HEK293 (cell line): ENCODE results near the gene CLIC3.
A peak's percentile ranks its signal among the peaks of the same experiment; 100 is the strongest.

Experiments used
- CTCF ChIA-PET: fragments of 350-600 bp; formaldehyde crosslinking; extraction: SDS; loops from one replicate; lab custom pipeline; 2021; ENCODE audit warnings: antibody characterized with exemption; lab: Yijun Ruan, JAX
- POLR2A ChIA-PET: fragments of 300-600 bp; formaldehyde crosslinking; extraction: SDS; loops from one replicate; lab custom pipeline; 2020; ENCODE audit warnings: antibody characterized with exemption, inconsistent platforms; lab: Yijun Ruan, JAX
- H3K27ac ChIP-seq: fragments of 200-500 bp; sonication (Bioruptor generic); 2 replicates; pipeline ENCODE4 v1.5.1; 2014; ENCODE audit warnings: low read depth, low read length, control low read depth, inconsistent platforms; ENCODE audit errors: extremely low read depth
- H3K36me3 ChIP-seq, 2 experiments: fragments of 200-500 bp in 1 of 2; sonication (Bioruptor generic) in 1 of 2; 1 replicate in 1 of 2; 2 replicates in 1 of 2; pipeline ENCODE4 v1.5.1; 2014 to 2017; ENCODE audit warnings: inconsistent platforms in 2 of 2, low read length in 2 of 2; ENCODE audit not compliant: control insufficient read depth in 2 of 2, insufficient read depth in 1 of 2
- H3K4me1 ChIP-seq: fragments of 200-500 bp; sonication (Bioruptor generic); 2 replicates; pipeline ENCODE4 v1.5.1; 2014; ENCODE audit warnings: mild to moderate bottlenecking, low read length, inconsistent platforms; ENCODE audit not compliant: control insufficient read depth, insufficient read depth
- H3K4me3 ChIP-seq: 2 replicates; pipeline ENCODE4 v1.5.1; 2011; ENCODE audit warnings: low read depth, mild to moderate bottlenecking, control low read depth, low read length, moderate library complexity
- H3K9me3 ChIP-seq: fragments of 200-500 bp; sonication (Bioruptor generic); 2 replicates; pipeline ENCODE4 v1.5.1; 2014; ENCODE audit warnings: low read depth, low read length, inconsistent platforms; ENCODE audit not compliant: control insufficient read depth, insufficient read depth
- BCL11A ChIP-seq: fragments of 450-650 bp; formaldehyde crosslinking; IDR thresholded peaks from 2 replicates; pipeline ENCODE4 v1.5.1; 2016; ENCODE audit warnings: low read depth, missing biosample characterization, missing genetic modification characterization
- BCL11B ChIP-seq: fragments of 450-650 bp; formaldehyde crosslinking; IDR thresholded peaks from 2 replicates; pipeline ENCODE4 v1.5.1; 2016; ENCODE audit warnings: low read depth, missing biosample characterization, missing genetic modification characterization
- HOXD13 ChIP-seq: sonication (generic); formaldehyde crosslinking; IDR thresholded peaks from 2 replicates; pipeline ENCODE4 v1.8.0; 2022; ENCODE audit warnings: missing genetic modification reagents, borderline replicate concordance
- PRDM2 ChIP-seq: fragments of 450-650 bp; formaldehyde crosslinking; IDR thresholded peaks from 2 replicates; pipeline ENCODE4 v1.5.1; 2016; ENCODE audit warnings: missing biosample characterization, missing genetic modification characterization, borderline replicate concordance
- RBAK ChIP-seq: fragments of 450-650 bp; formaldehyde crosslinking; IDR thresholded peaks from 2 replicates; pipeline ENCODE4 v1.5.1; 2016; ENCODE audit warnings: missing biosample characterization, missing genetic modification characterization
- SCRT1 ChIP-seq: fragments of 450-650 bp; formaldehyde crosslinking; IDR thresholded peaks from 2 replicates; pipeline ENCODE4 v1.5.1; 2016; ENCODE audit warnings: missing biosample characterization, missing genetic modification characterization, borderline replicate concordance
- SCRT2 ChIP-seq: fragments of 450-650 bp; formaldehyde crosslinking; IDR thresholded peaks from 2 replicates; pipeline ENCODE4 v1.5.1; 2016; ENCODE audit warnings: missing biosample characterization, missing genetic modification characterization
- TCF7L2 ChIP-seq: IDR thresholded peaks from 2 replicates; pipeline ENCODE4 v1.6.1; 2011; ENCODE audit warnings: low read depth, mild to moderate bottlenecking, inconsistent platforms, low read length, moderate library complexity, borderline replicate concordance
- TRIM28 ChIP-seq: IDR thresholded peaks from 2 replicates; pipeline ENCODE4 v1.6.1; 2011; ENCODE audit warnings: low read length, control low read depth, borderline replicate concordance
- ZBTB7A ChIP-seq: fragments of 450-650 bp; formaldehyde crosslinking; IDR thresholded peaks from 2 replicates; pipeline ENCODE4 v1.5.1; 2016; ENCODE audit warnings: low read depth, missing biosample characterization, missing genetic modification characterization
- ZEB2 ChIP-seq: fragments of 450-650 bp; formaldehyde crosslinking; IDR thresholded peaks from 2 replicates; pipeline ENCODE4 v1.5.1; 2016; ENCODE audit warnings: missing biosample characterization, missing genetic modification characterization
- ZFP37 ChIP-seq: fragments of 450-650 bp; formaldehyde crosslinking; IDR thresholded peaks from 2 replicates; pipeline ENCODE4 v1.5.1; 2016; ENCODE audit warnings: missing biosample characterization, missing genetic modification characterization
- ZIC2 ChIP-seq: fragments of 450-650 bp; formaldehyde crosslinking; IDR thresholded peaks from 2 replicates; pipeline ENCODE4 v1.5.1; 2016; ENCODE audit warnings: missing biosample characterization, missing genetic modification characterization
- ZNF133 ChIP-seq: fragments of 450-650 bp; formaldehyde crosslinking; IDR thresholded peaks from 2 replicates; pipeline ENCODE4 v1.5.1; 2016; ENCODE audit warnings: missing biosample characterization, missing genetic modification characterization
- ZNF148 ChIP-seq: fragments of 450-650 bp; formaldehyde crosslinking; IDR thresholded peaks from 2 replicates; pipeline ENCODE4 v1.5.0; 2017; ENCODE audit warnings: missing biosample characterization, missing genetic modification characterization, borderline replicate concordance
- ZNF302 ChIP-seq: fragments of 450-650 bp; formaldehyde crosslinking; IDR thresholded peaks from 2 replicates; pipeline ENCODE4 v1.5.1; 2016; ENCODE audit warnings: missing biosample characterization, missing genetic modification characterization, low read depth
- ZNF600 ChIP-seq: fragments of 450-650 bp; formaldehyde crosslinking; IDR thresholded peaks from 2 replicates; pipeline ENCODE4 v1.5.1; 2016; ENCODE audit warnings: missing biosample characterization, missing genetic modification characterization
- ZNF670 ChIP-seq: fragments of 450-650 bp; formaldehyde crosslinking; IDR thresholded peaks from 2 replicates; pipeline ENCODE4 v1.5.1; 2016; ENCODE audit warnings: missing biosample characterization, missing genetic modification characterization, low read depth
- ZNF785 ChIP-seq: fragments of 450-650 bp; formaldehyde crosslinking; IDR thresholded peaks from 2 replicates; pipeline ENCODE4 v1.5.1; 2016; ENCODE audit warnings: missing biosample characterization, missing genetic modification characterization
- ZNF792 ChIP-seq: fragments of 450-650 bp; formaldehyde crosslinking; IDR thresholded peaks from 2 replicates; pipeline ENCODE4 v1.5.1; 2016; ENCODE audit warnings: missing biosample characterization, missing genetic modification characterization
- ZNF830 ChIP-seq: fragments of 450-650 bp; IDR thresholded peaks from 2 replicates; pipeline ENCODE4 v1.5.0; 2018; ENCODE audit warnings: missing biosample characterization, missing genetic modification characterization, low read depth, mild to moderate bottlenecking, moderate library complexity
- ZSCAN18 ChIP-seq: fragments of 450-650 bp; formaldehyde crosslinking; IDR thresholded peaks from 2 replicates; pipeline ENCODE4 v1.5.1; 2016; ENCODE audit warnings: missing biosample characterization, missing genetic modification characterization
- ZSCAN23 ChIP-seq: fragments of 450-650 bp; formaldehyde crosslinking; IDR thresholded peaks from 2 replicates; pipeline ENCODE4 v1.5.1; 2016; ENCODE audit warnings: missing biosample characterization, missing genetic modification characterization
- ZSCAN5A ChIP-seq: fragments of 450-650 bp; formaldehyde crosslinking; IDR thresholded peaks from 2 replicates; pipeline ENCODE4 v1.5.1; 2016; ENCODE audit warnings: missing biosample characterization, missing genetic modification characterization

CLIC3 gene

GRCh38 chr9:137023157-137023556 is 26.8 kb upstream of the CLIC3 start:
- POLR2A ChIA-PET = interaction anchor here (1.1 kb wide), 1 partner anchor 183 kb away, joined by 3 read pairs; no protein-coding TSS in a partner anchor
- H3K4me3 ChIP-seq = no peak overlapping the region
- TF ChIP-seq ZFP37 (tag by site-specific recombination) = no peak
- TF ChIP-seq ZNF785 = no peak
- no peak for TF ChIP-seq HOXD13 (CRISPR knock-in tag)
- peak; percentile 62; the same call in 1 of the 2 replicates for TF ChIP-seq ZBTB7A (tag by site-specific recombination)
- TF ChIP-seq ZNF670 (tag by site-specific recombination) = no peak
- TF ChIP-seq ZIC2 (tag by site-specific recombination) = no peak
- no peak for TF ChIP-seq RBAK (tag by site-specific recombination)
- TF ChIP-seq ZNF830 = no peak
- TF ChIP-seq BCL11A (tag by site-specific recombination) = peak; percentile 99
- TF ChIP-seq ZNF600 (tag by site-specific recombination) = no peak
- TF ChIP-seq BCL11B (tag by site-specific recombination) = peak; percentile 99
- TF ChIP-seq ZNF133 (tag by site-specific recombination) = no peak
- TF ChIP-seq ZSCAN5A = no peak
- no peak for TF ChIP-seq TCF7L2
- H3K9me3 ChIP-seq = no peaks in the 10 kb centered on the region
- H3K4me1 ChIP-seq = peaks cover 2% of the 10 kb centered on the region; the same call in 1 of the 2 replicates
- H3K27ac ChIP-seq = no peak overlapping the region
- CTCF ChIA-PET = interaction anchor here (0.6 to 3.7 kb wide), 3 partner anchors 9 to 21 kb away, joined by 3 to 19 read pairs (median 5); no protein-coding TSS in a partner anchor
- peaks cover 0 to 14% of the 10 kb centered on the region in 2 experiments; a peak in 1 of 3 replicates for H3K36me3 ChIP-seq

GRCh38 chr9:137022662-137023008 is 26.3 kb upstream of the CLIC3 start:
- H3K27ac ChIP-seq = no peak overlapping the region
- CTCF ChIA-PET = interaction anchor here (0.6 to 3.7 kb wide), 4 partner anchors 13 to 76 kb away, joined by 3 to 19 read pairs (median 4); no protein-coding TSS in a partner anchor

More at GRCh38 chr9:137022662-137023008, 26.3 kb upstream of the CLIC3 start:
- POLR2A ChIA-PET = interaction anchor here (0.5 to 2.5 kb wide), 7 partner anchors 8 to 218 kb away, joined by 3 to 9 read pairs (median 5); partner anchors contain the start of genes FUT7, PAXX and TUBB4B
- Histone ChIP-seq H3K4me3 (no peak overlapping the region), H3K9me3 (no peaks in the 10 kb centered on the region), H3K36me3 (peaks cover 0 to 18% of the 10 kb centered on the region in 2 experiments; a peak in 1 of 3 replicates), H3K4me1 (peaks cover 2% of the 10 kb centered on the region; the same call in 1 of the 2 replicates)
- TF ChIP-seq SCRT1 (peak; percentile 83; the same call in 1 of the 2 replicates), ZSCAN18 (tag by site-specific recombination) (no peak), ZNF302 (tag by site-specific recombination) (no peak), ZNF792 (tag by site-specific recombination) (no peak), SCRT2 (0 out of 2 replicates have a peak, but pooled peaks have one; percentile 39), ZEB2 (tag by site-specific recombination) (no peak), PRDM2 (tag by site-specific recombination) (0 out of 2 replicates have a peak, but pooled peaks have one; percentile 3), ZNF148 (tag by site-specific recombination) (no peak), ZSCAN23 (tag by site-specific recombination) (no peak), TRIM28 (no peak)
